Erythroblast (primary cell): ENCODE data around the gene C19orf85.

Experiments used
- GATA1 ChIP-seq: IDR thresholded peaks from 2 replicates; pipeline ENCODE4 v1.6.1; 2011; ENCODE audit warnings: low read depth, mild to moderate bottlenecking, control low read depth, low read length, moderate library complexity
- POLR2A ChIP-seq: IDR thresholded peaks from 2 replicates; pipeline ENCODE4 v1.6.1; 2011; ENCODE audit warnings: mild to moderate bottlenecking, low read length

- TF ChIP-seq POLR2A (no peak), GATA1 (no peak)
These were observed 29.7 kb upstream of the C19orf85 start for GRCh38 chr19:55494172-55494761.
